GM12872 (cell line): ENCODE results near the gene BOD1L1.

Source experiments
- CTCF ChIP-seq: IDR thresholded peaks from 3 replicates; pipeline ENCODE4 v1.5.1; 2011; ENCODE audit warnings: low read depth, mild to moderate bottlenecking, low read length, moderate library complexity; ENCODE audit not compliant: insufficient read depth

BOD1L1 gene

GRCh38 chr4:13577660-13578059 is 49.9 kb downstream of the BOD1L1 start:
- TF ChIP-seq CTCF = no peak

GRCh38 chr4:13570916-13571315 is 56.6 kb downstream of the BOD1L1 start:
- no peak for TF ChIP-seq CTCF

- no peak for TF ChIP-seq CTCF
Measured at GRCh38 chr4:13567125-13567524, 60.4 kb downstream of the BOD1L1 start.

- TF ChIP-seq CTCF = no peak
Measured at GRCh38 chr4:13562876-13563275, 64.6 kb downstream of the BOD1L1 start.

- TF ChIP-seq CTCF = no peak
Measured at GRCh38 chr4:13561673-13562072, 65.9 kb downstream of the BOD1L1 start.

GRCh38 chr4:13559413-13559812 is 68.1 kb downstream of the BOD1L1 start:
- TF ChIP-seq CTCF = no peak

GRCh38 chr4:13558881-13559280 is 68.6 kb downstream of the BOD1L1 start:
- no peak for TF ChIP-seq CTCF

- TF ChIP-seq CTCF = no peak
Measured at GRCh38 chr4:13555325-13555724, 72.2 kb downstream of the BOD1L1 start.
